ENCODE measurements around the gene IFI30. TPM values are rescaled to one million over a fixed set of nuclear protein-coding genes. Genes with fewer than 3 reads are reported as not detected.
A peak's percentile ranks its signal among the peaks of the same experiment; 100 is the strongest.
"Not testable (repeated sequence)": the region's sequence is repeated elsewhere in the genome, so short reads cannot be mapped to it uniquely, and the experiment has no call there.

IFI30 gene
- total and polyA plus RNA-seq, 2 donors = 148 to 237 TPM

- peaks cover 16 to 29% of the 10 kb centered on the region in 2 donors for H3K4me1 ChIP-seq (ENCODE audit: control insufficient read depth in 2 of 2, insufficient read depth in 2 of 2, low read length in 2 of 2)
- peak in 3 of 9 donors; percentile 25 to 60 (median 46) for DNase-seq (ENCODE audit: low read depth in 6 of 9, low spot score in 9 of 9)
- H3K36me3 ChIP-seq (ENCODE audit: control insufficient read depth in 2 of 2, insufficient read depth in 2 of 2, low read length in 1 of 2) = peaks cover under 1 to 2% of the 10 kb centered on the region in 2 donors
- H3K4me3 ChIP-seq (ENCODE audit: low read length in 2 of 2) = peak overlapping the region; percentile 57 to 68
- peak overlapping the region; percentile 71 to 80 for H3K27ac ChIP-seq (ENCODE audit: low read depth in 1 of 2, low read length in 1 of 2)
- WGBS = 1% methylated on average over 38 of the region's 38 CpGs
- H3K9me3 ChIP-seq (ENCODE audit: control insufficient read depth in 2 of 2, insufficient read depth in 1 of 2, low read length in 1 of 2) = peaks cover 0 to 4% of the 10 kb centered on the region in 2 donors
- H3K27me3 ChIP-seq (ENCODE audit: control insufficient read depth in 2 of 2, insufficient read depth in 1 of 2, low read length in 1 of 2) = peaks cover 3 to 40% of the 10 kb centered on the region in 2 donors
These were observed 29.8 kb downstream of the IFI30 start for GRCh38 chr19:18203408-18203862.

- peaks cover 0 to 4% of the 10 kb centered on the region in 2 donors for H3K9me3 ChIP-seq (ENCODE audit: control insufficient read depth in 2 of 2, insufficient read depth in 1 of 2, low read length in 1 of 2)
- WGBS = under 1% methylated on average over 50 of the region's 50 CpGs
- peaks cover 16 to 29% of the 10 kb centered on the region in 2 donors for H3K4me1 ChIP-seq (ENCODE audit: control insufficient read depth in 2 of 2, insufficient read depth in 2 of 2, low read length in 2 of 2)
- peak; percentile 99 to 100 (median 100) for DNase-seq (ENCODE audit: low read depth in 6 of 9, low spot score in 9 of 9)
- H3K36me3 ChIP-seq (ENCODE audit: control insufficient read depth in 2 of 2, insufficient read depth in 2 of 2, low read length in 1 of 2) = no peaks in the 10 kb centered on the region
- H3K27me3 ChIP-seq (ENCODE audit: control insufficient read depth in 2 of 2, insufficient read depth in 1 of 2, low read length in 1 of 2) = peaks cover 4 to 45% of the 10 kb centered on the region in 2 donors
- H3K4me3 ChIP-seq (ENCODE audit: low read length in 2 of 2) = peak within 1 kb of the TSS; percentile 57 to 68
- peak within 1 kb of the TSS; percentile 86 to 91 for H3K27ac ChIP-seq (ENCODE audit: low read depth in 1 of 2, low read length in 1 of 2)
These were observed 30.3 kb downstream of the IFI30 start, which contains the start of gene RAB3A for GRCh38 chr19:18203863-18204393. TSS of gene RAB3A (minus strand) at chr19:18204042. CDS start at chr19:18202740, 1,302 bp downstream.

GRCh38 chr19:18204394-18205199, 31.0 kb downstream of the IFI30 start:
- Histone ChIP-seq H3K27me3 (ENCODE audit: control insufficient read depth in 2 of 2, insufficient read depth in 1 of 2, low read length in 1 of 2) (peaks cover 4 to 46% of the 10 kb centered on the region in 2 donors), H3K4me3 (ENCODE audit: low read length in 2 of 2) (peak overlapping the region; percentile 46 to 56), H3K27ac (ENCODE audit: low read depth in 1 of 2, low read length in 1 of 2) (peak overlapping the region; percentile 86 to 91), H3K4me1 (ENCODE audit: control insufficient read depth in 2 of 2, insufficient read depth in 2 of 2, low read length in 2 of 2) (peaks cover 16 to 29% of the 10 kb centered on the region in 2 donors), H3K36me3 (ENCODE audit: control insufficient read depth in 2 of 2, insufficient read depth in 2 of 2, low read length in 1 of 2) (no peaks in the 10 kb centered on the region), H3K9me3 (ENCODE audit: control insufficient read depth in 2 of 2, insufficient read depth in 1 of 2, low read length in 1 of 2) (peaks cover 0 to 4% of the 10 kb centered on the region in 2 donors)
- WGBS = under 1% methylated on average over 22 of the region's 22 CpGs
- DNase-seq (ENCODE audit: low read depth in 6 of 9, low spot score in 9 of 9) = peak in 3 of 9 donors; percentile 58 to 71 (median 59)

- Histone ChIP-seq H3K36me3 (ENCODE audit: control insufficient read depth in 2 of 2, insufficient read depth in 2 of 2, low read length in 1 of 2) (no peaks in the 10 kb centered on the region), H3K27ac (ENCODE audit: low read depth in 1 of 2, low read length in 1 of 2) (peak overlapping the region in 1 of 2 donors; percentile 91), H3K4me1 (ENCODE audit: control insufficient read depth in 2 of 2, insufficient read depth in 2 of 2, low read length in 2 of 2) (peaks cover 16 to 29% of the 10 kb centered on the region in 2 donors), H3K4me3 (ENCODE audit: low read length in 2 of 2) (peak overlapping the region; percentile 46 to 56), H3K9me3 (ENCODE audit: control insufficient read depth in 2 of 2, insufficient read depth in 1 of 2, low read length in 1 of 2) (peaks cover 0 to 4% of the 10 kb centered on the region in 2 donors), H3K27me3 (ENCODE audit: control insufficient read depth in 2 of 2, insufficient read depth in 1 of 2, low read length in 1 of 2) (peaks cover 4 to 46% of the 10 kb centered on the region in 2 donors)
- 32% methylated on average over 36 of the region's 36 CpGs for WGBS
- peak in 4 of 9 donors; percentile 45 to 74 (median 50) for DNase-seq (ENCODE audit: low read depth in 6 of 9, low spot score in 9 of 9)
These were observed 31.7 kb downstream of the IFI30 start for GRCh38 chr19:18205200-18205892.

- Histone ChIP-seq H3K4me3 (ENCODE audit: low read length in 2 of 2) (no peak overlapping the region), H3K27me3 (ENCODE audit: control insufficient read depth in 2 of 2, insufficient read depth in 1 of 2, low read length in 1 of 2) (peaks cover 4 to 51% of the 10 kb centered on the region in 2 donors), H3K9me3 (ENCODE audit: control insufficient read depth in 2 of 2, insufficient read depth in 1 of 2, low read length in 1 of 2) (peaks cover 0 to 4% of the 10 kb centered on the region in 2 donors), H3K27ac (ENCODE audit: low read depth in 1 of 2, low read length in 1 of 2) (no peak overlapping the region), H3K4me1 (ENCODE audit: control insufficient read depth in 2 of 2, insufficient read depth in 2 of 2, low read length in 2 of 2) (peaks cover 16 to 29% of the 10 kb centered on the region in 2 donors), H3K36me3 (ENCODE audit: control insufficient read depth in 2 of 2, insufficient read depth in 2 of 2, low read length in 1 of 2) (no peaks in the 10 kb centered on the region)
- 95% methylated on average over 12 of the region's 12 CpGs for WGBS
- DNase-seq (ENCODE audit: low read depth in 6 of 9, low spot score in 9 of 9) = no peak
These were observed 32.4 kb downstream of the IFI30 start for GRCh38 chr19:18206018-18206417.

- DNase-seq (ENCODE audit: low read depth in 6 of 9, low spot score in 9 of 9) = peak in 1 of 9 donors; percentile 46
- no peak overlapping the region for H3K27ac ChIP-seq (ENCODE audit: low read depth in 1 of 2, low read length in 1 of 2)
- H3K4me1 ChIP-seq (ENCODE audit: control insufficient read depth in 2 of 2, insufficient read depth in 2 of 2, low read length in 2 of 2) = peaks cover 9 to 20% of the 10 kb centered on the region in 2 donors
- no peaks in the 10 kb centered on the region for H3K9me3 ChIP-seq (ENCODE audit: control insufficient read depth in 2 of 2, insufficient read depth in 1 of 2, low read length in 1 of 2)
- H3K27me3 ChIP-seq (ENCODE audit: control insufficient read depth in 2 of 2, insufficient read depth in 1 of 2, low read length in 1 of 2) = peaks cover 4 to 45% of the 10 kb centered on the region in 2 donors
- H3K4me3 ChIP-seq (ENCODE audit: low read length in 2 of 2) = no peak overlapping the region
- no peaks in the 10 kb centered on the region for H3K36me3 ChIP-seq (ENCODE audit: control insufficient read depth in 2 of 2, insufficient read depth in 2 of 2, low read length in 1 of 2)
- WGBS = 32% methylated on average over 32 of the region's 32 CpGs
These were observed 34.7 kb downstream of the IFI30 start for GRCh38 chr19:18208098-18208951.

GRCh38 chr19:18209912-18210311, 36.3 kb downstream of the IFI30 start:
- H3K4me1 ChIP-seq (ENCODE audit: control insufficient read depth in 2 of 2, insufficient read depth in 2 of 2, low read length in 2 of 2); H3K9me3 ChIP-seq (ENCODE audit: control insufficient read depth in 2 of 2, insufficient read depth in 1 of 2, low read length in 1 of 2); H3K27ac ChIP-seq (ENCODE audit: low read depth in 1 of 2, low read length in 1 of 2); DNase-seq (ENCODE audit: low read depth in 6 of 9, low spot score in 9 of 9); H3K4me3 ChIP-seq (ENCODE audit: low read length in 2 of 2); H3K36me3 ChIP-seq (ENCODE audit: control insufficient read depth in 2 of 2, insufficient read depth in 2 of 2, low read length in 1 of 2): not testable (repeated sequence)
- peaks cover 4 to 45% of the 10 kb centered on the region in 2 donors for H3K27me3 ChIP-seq (ENCODE audit: control insufficient read depth in 2 of 2, insufficient read depth in 1 of 2, low read length in 1 of 2)
- WGBS = 89% methylated on average over 5 of the region's 5 CpGs

GRCh38 chr19:18211683-18212082, 38.1 kb downstream of the IFI30 start:
- Histone ChIP-seq H3K36me3 (ENCODE audit: control insufficient read depth in 2 of 2, insufficient read depth in 2 of 2, low read length in 1 of 2) (no peaks in the 10 kb centered on the region), H3K4me3 (ENCODE audit: low read length in 2 of 2) (no peak overlapping the region), H3K27ac (ENCODE audit: low read depth in 1 of 2, low read length in 1 of 2) (no peak overlapping the region), H3K27me3 (ENCODE audit: control insufficient read depth in 2 of 2, insufficient read depth in 1 of 2, low read length in 1 of 2) (peaks cover 2 to 27% of the 10 kb centered on the region in 2 donors), H3K9me3 (ENCODE audit: control insufficient read depth in 2 of 2, insufficient read depth in 1 of 2, low read length in 1 of 2) (no peaks in the 10 kb centered on the region), H3K4me1 (ENCODE audit: control insufficient read depth in 2 of 2, insufficient read depth in 2 of 2, low read length in 2 of 2) (no peaks in the 10 kb centered on the region)
- no peak for DNase-seq (ENCODE audit: low read depth in 6 of 9, low spot score in 9 of 9)
- 79% methylated on average over 14 of the region's 14 CpGs for WGBS

Data from thymus (tissue), 11 donors.